GM18517 (cell line): Measurements from ENCODE around the gene GPR39.

Experiments
- ATAC-seq: cut with Tn5 transposase; IDR thresholded peaks from one replicate; pipeline ENCODE4 v1.9.1; 2021; ENCODE audit warnings: mild to moderate bottlenecking, moderate library complexity; ENCODE audit not compliant: unreplicated experiment

The GPR39 gene

GRCh38 chr2:132559326-132559725 lies 142.7 kb downstream of the GPR39 start:
- no peak for ATAC-seq

- no peak for ATAC-seq
These were observed 143.3 kb downstream of the GPR39 start for GRCh38 chr2:132559921-132560320.

- no peak for ATAC-seq
These were observed 144.0 kb downstream of the GPR39 start for GRCh38 chr2:132560562-132560961.

GRCh38 chr2:132562245-132562644 lies 145.6 kb downstream of the GPR39 start:
- no peak for ATAC-seq

GRCh38 chr2:132564065-132564464 lies 147.5 kb downstream of the GPR39 start:
- no peak for ATAC-seq

- ATAC-seq: no peak
These were observed 149.8 kb downstream of the GPR39 start for GRCh38 chr2:132566379-132566778.

GRCh38 chr2:132567682-132568081 lies 151.1 kb downstream of the GPR39 start:
- ATAC-seq: no peak

GRCh38 chr2:132568656-132569055 lies 152.1 kb downstream of the GPR39 start:
- no peak for ATAC-seq

GRCh38 chr2:132573444-132574007 lies 156.9 kb downstream of the GPR39 start:
- ATAC-seq: no peak

GRCh38 chr2:132577686-132578085 lies 161.1 kb downstream of the GPR39 start:
- no peak for ATAC-seq

GRCh38 chr2:132581591-132581990 lies 165.0 kb downstream of the GPR39 start:
- ATAC-seq: no peak

- no peak for ATAC-seq
These were observed 165.6 kb downstream of the GPR39 start for GRCh38 chr2:132581991-132582738.

GRCh38 chr2:132583666-132584360 lies 167.2 kb downstream of the GPR39 start:
- ATAC-seq: no peak

GRCh38 chr2:132584976-132585817 lies 168.6 kb downstream of the GPR39 start:
- ATAC-seq: no peak

- no peak for ATAC-seq
These were observed 169.5 kb downstream of the GPR39 start for GRCh38 chr2:132586101-132586511.

- ATAC-seq: no peak
These were observed 170.2 kb downstream of the GPR39 start for GRCh38 chr2:132586835-132587234.

GRCh38 chr2:132588576-132588975 lies 172.0 kb downstream of the GPR39 start:
- ATAC-seq: no peak

GRCh38 chr2:132589111-132589830 lies 172.7 kb downstream of the GPR39 start:
- no peak for ATAC-seq

GRCh38 chr2:132589966-132590365 lies 173.4 kb downstream of the GPR39 start:
- no peak for ATAC-seq

GRCh38 chr2:132593171-132593570 lies 176.6 kb downstream of the GPR39 start:
- ATAC-seq: no peak

GRCh38 chr2:132595186-132595585 lies 178.6 kb downstream of the GPR39 start:
- ATAC-seq: no peak
